HepG2 (cell line): ENCODE results near the gene TFB1M. TPM values are rescaled to one million over a fixed set of nuclear protein-coding genes. Genes with fewer than 3 reads are reported as not detected.

Source experiments
- ARID2 ChIP-seq: sonication (generic); formaldehyde crosslinking; IDR thresholded peaks from 2 replicates; pipeline ENCODE4 v1.8.1; 2022; ENCODE audit warnings: mild to moderate bottlenecking, missing genetic modification reagents, borderline replicate concordance
- ARID4A ChIP-seq: sonication (generic); formaldehyde crosslinking; IDR thresholded peaks from 2 replicates; pipeline ENCODE4 v1.5.0; 2020; ENCODE audit warnings: mild to moderate bottlenecking, missing genetic modification reagents, borderline replicate concordance
- CEBPG ChIP-seq: IDR thresholded peaks from 2 replicates; pipeline ENCODE4 v1.6.1; 2016
- CENPX ChIP-seq: sonication (generic); formaldehyde crosslinking; IDR thresholded peaks from 2 replicates; pipeline ENCODE4 v1.9.0; 2021; ENCODE audit warnings: mild to moderate bottlenecking, missing genetic modification reagents, moderate library complexity
- CREM ChIP-seq, 2 experiments: sonication (generic) in 1 of 2; formaldehyde crosslinking in 1 of 2; IDR thresholded peaks; 2 replicates each; pipeline versions ENCODE4 v1.4.0 to v1.6.1; 2016 to 2020; ENCODE audit warnings: antibody characterized with exemption in 1 of 2, mild to moderate bottlenecking in 1 of 2, missing genetic modification reagents in 1 of 2
- EP300 ChIP-seq, 3 experiments: sonication (generic) in 1 of 3; formaldehyde crosslinking in 1 of 3; IDR thresholded peaks; 2 replicates each; pipeline versions ENCODE4 v1.5.1 to v1.6.1; 2011 to 2020; ENCODE audit warnings: low read depth in 2 of 3, low read length in 2 of 3, borderline replicate concordance in 1 of 3, improper control_type of control experiment in 1 of 3, mild to moderate bottlenecking in 1 of 3, missing genetic modification reagents in 1 of 3, moderate library complexity in 1 of 3
- ERF ChIP-seq: IDR thresholded peaks from 2 replicates; pipeline ENCODE4 v1.6.1; 2018; ENCODE audit warnings: missing biosample characterization, missing genetic modification reagents
- FOXP1 ChIP-seq, 2 experiments: fragments of 450-650 bp in 1 of 2; IDR thresholded peaks; 2 replicates each; pipeline ENCODE4 v1.6.1; 2017 to 2018; ENCODE audit warnings: antibody characterized with exemption in 1 of 2
- GMEB2 ChIP-seq: IDR thresholded peaks from 2 replicates; pipeline ENCODE4 v1.6.1; 2016; ENCODE audit warnings: missing biosample characterization, missing genetic modification reagents, low read depth
- HNRNPLL ChIP-seq: fragments of 200-400 bp; formaldehyde crosslinking; IDR thresholded peaks from 2 replicates; pipeline ENCODE4 v1.6.1; 2017; ENCODE audit warnings: mild to moderate bottlenecking, low read depth, low read length; ENCODE audit not compliant: poor library complexity, severe bottlenecking
- MEIS1 ChIP-seq: sonication (generic); formaldehyde crosslinking; IDR thresholded peaks from 2 replicates; pipeline ENCODE4 v1.9.0; 2021; ENCODE audit warnings: mild to moderate bottlenecking, missing genetic modification reagents, moderate library complexity, borderline replicate concordance
- MEIS2 ChIP-seq: sonication (generic); formaldehyde crosslinking; IDR thresholded peaks from 2 replicates; pipeline ENCODE4 v1.9.0; 2021; ENCODE audit warnings: mild to moderate bottlenecking, missing genetic modification reagents
- MXI1 ChIP-seq: IDR thresholded peaks from 3 replicates; pipeline ENCODE4 v1.6.1; 2012; ENCODE audit warnings: low read depth, low read length, inconsistent platforms, borderline replicate concordance
- PPARG ChIP-seq: conservative IDR thresholded peaks from 2 replicates; pipeline ENCODE4 v1.6.1; 2016; ENCODE audit warnings: missing biosample characterization, missing genetic modification reagents
- SMYD3 ChIP-seq: sonication (generic); formaldehyde crosslinking; IDR thresholded peaks from 2 replicates; pipeline ENCODE4 v1.8.1; 2023; ENCODE audit warnings: mild to moderate bottlenecking, missing genetic modification reagents
- TSC22D2 ChIP-seq: sonication (generic); formaldehyde crosslinking; IDR thresholded peaks from 2 replicates; pipeline ENCODE4 v1.5.1; 2020; ENCODE audit warnings: missing genetic modification reagents, mild to moderate bottlenecking, borderline replicate concordance
- ZNF274 ChIP-seq: sonication (generic); formaldehyde crosslinking; IDR thresholded peaks from 2 replicates; pipeline ENCODE4 v1.5.1; 2020; ENCODE audit warnings: mild to moderate bottlenecking, missing genetic modification reagents
- ZNF546 ChIP-seq: sonication (generic); formaldehyde crosslinking; conservative IDR thresholded peaks from 2 replicates; pipeline ENCODE4 v1.8.1; 2023; ENCODE audit warnings: mild to moderate bottlenecking, missing genetic modification reagents
- ZNF569 ChIP-seq: sonication (generic); formaldehyde crosslinking; IDR thresholded peaks from 2 replicates; pipeline ENCODE4 v1.5.0; 2020; ENCODE audit warnings: mild to moderate bottlenecking, missing genetic modification reagents, moderate library complexity, borderline replicate concordance
- ZNF792 ChIP-seq: IDR thresholded peaks from 2 replicates; pipeline ENCODE4 v1.6.1; 2016
- ZSCAN9 ChIP-seq: IDR thresholded peaks from 2 replicates; pipeline ENCODE4 v1.6.1; 2016; ENCODE audit warnings: borderline replicate concordance
- polyA plus RNA-seq, 8 experiments: library from polyadenylated mRNA; depleted of rRNA in 3 of 8; stranded (reverse) in 7 of 8; unstranded in 1 of 8; fragments of >200 nt; fragmentation: Illumina TruSeq in 4 of 8; extraction: Trizol in 4 of 8; gene quantifications; 2 replicates each; pipeline versions ENCODE4 v1.2.1 to v1.2.3, GENCODE V29; 2011 to 2016; ENCODE audit warnings: low read depth in 4 of 8, missing spikeins in 1 of 8, mixed read lengths in 1 of 8; ENCODE audit not compliant: insufficient read depth in 1 of 8
- total RNA-seq, 5 experiments: library from RNA; depleted of rRNA; stranded (reverse); fragments of >200 nt; fragmentation: Illumina TruSeq; extraction: Trizol; gene quantifications; 2 replicates each; pipeline ENCODE4 v1.2.3, GENCODE V29; 2016; ENCODE audit warnings: low read depth in 1 of 5
- TF ChIP-seq, protein P1 (sequence below): IDR thresholded peaks from 2 replicates; pipeline ENCODE4 v1.6.1; 2016; ENCODE audit warnings: low read depth, control low read depth
- TF ChIP-seq, protein P2 (sequence below): IDR thresholded peaks from 2 replicates; pipeline ENCODE4 v1.6.1; 2016; ENCODE audit warnings: low read depth, borderline replicate concordance

Gene TFB1M
- total and polyA plus RNA-seq, 2 of the 13 experiments (the other 11 are each of a cell fraction or from before 2014, with no cell fraction given), result 91.4 to 122 TPM

GRCh38 chr6:155313602-155314091 is 637 bp downstream of the TFB1M start (continued):
- TF ChIP-seq MXI1, result no peak
- TF ChIP-seq ARID4A (CRISPR knock-in tag), result no peak
- TF ChIP-seq GMEB2 (CRISPR knock-in tag), result no peak
- TF ChIP-seq PPARG (CRISPR knock-in tag), result 0 out of 2 replicates have a peak, but pooled peaks have one; percentile 6
- no peak for TF ChIP-seq MEIS2 (CRISPR knock-in tag)
- no peak for TF ChIP-seq CENPX
- TF ChIP-seq EP300 (IDR thresholded peaks at IDR 0.05; ENCODE audit: low read depth in 2 of 2, low read length in 2 of 2), result 0 out of 4 replicates have a peak, but pooled peaks of 1 of the 2 experiments have one; percentile 2
- TF ChIP-seq EP300 (CRISPR knock-in tag; IDR thresholded peaks at IDR 0.05; ENCODE audit: borderline replicate concordance), result no peak
- TF ChIP-seq HNRNPLL, result no peak
- TF ChIP-seq ZNF546, result no peak
- TF ChIP-seq, protein P1, sequence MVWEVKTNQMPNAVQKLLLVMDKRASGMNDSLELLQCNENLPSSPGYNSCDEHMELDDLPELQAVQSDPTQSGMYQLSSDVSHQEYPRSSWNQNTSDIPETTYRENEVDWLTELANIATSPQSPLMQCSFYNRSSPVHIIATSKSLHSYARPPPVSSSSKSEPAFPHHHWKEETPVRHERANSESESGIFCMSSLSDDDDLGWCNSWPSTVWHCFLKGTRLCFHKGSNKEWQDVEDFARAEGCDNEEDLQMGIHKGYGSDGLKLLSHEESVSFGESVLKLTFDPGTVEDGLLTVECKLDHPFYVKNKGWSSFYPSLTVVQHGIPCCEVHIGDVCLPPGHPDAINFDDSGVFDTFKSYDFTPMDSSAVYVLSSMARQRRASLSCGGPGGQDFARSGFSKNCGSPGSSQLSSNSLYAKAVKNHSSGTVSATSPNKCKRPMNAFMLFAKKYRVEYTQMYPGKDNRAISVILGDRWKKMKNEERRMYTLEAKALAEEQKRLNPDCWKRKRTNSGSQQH (CRISPR knock-in tag), result peak; percentile 18; the same call in 1 of the 2 replicates
- TF ChIP-seq MEIS1 (CRISPR knock-in tag), result no peak
- 0 out of 2 replicates have a peak, but pooled peaks have one; percentile 28 for TF ChIP-seq ARID2 (CRISPR knock-in tag)
- TF ChIP-seq ZNF792 (CRISPR knock-in tag), result no peak
- TF ChIP-seq CEBPG, result peak; percentile 52
- TF ChIP-seq SMYD3 (CRISPR knock-in tag), result peak; percentile 60; the same call in 1 of the 2 replicates
- TF ChIP-seq ZNF274 (CRISPR knock-in tag), result no peak
- no peak for TF ChIP-seq TSC22D2 (CRISPR knock-in tag)
- TF ChIP-seq, protein P2, sequence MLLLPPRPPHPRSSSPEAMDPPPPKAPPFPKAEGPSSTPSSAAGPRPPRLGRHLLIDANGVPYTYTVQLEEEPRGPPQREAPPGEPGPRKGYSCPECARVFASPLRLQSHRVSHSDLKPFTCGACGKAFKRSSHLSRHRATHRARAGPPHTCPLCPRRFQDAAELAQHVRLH (CRISPR knock-in tag), result no peak
- peak; percentile 11 for TF ChIP-seq ZSCAN9 (CRISPR knock-in tag)
- no peak; the same call in 1 of the 2 replicates for TF ChIP-seq ERF (CRISPR knock-in tag)
- no peak for TF ChIP-seq ZNF569 (CRISPR knock-in tag)
- TF ChIP-seq CREM (IDR thresholded peaks at IDR 0.05), result peak; percentile 17; the same call in 1 of the 2 replicates
- no peak for TF ChIP-seq CREM (CRISPR knock-in tag; IDR thresholded peaks at IDR 0.05)
- TF ChIP-seq FOXP1 (IDR thresholded peaks at IDR 0.05), result no peak
- TF ChIP-seq FOXP1 (CRISPR knock-in tag; IDR thresholded peaks at IDR 0.05), result no peak
